ENCODE measurements around the gene GRPEL1.

DNA sequence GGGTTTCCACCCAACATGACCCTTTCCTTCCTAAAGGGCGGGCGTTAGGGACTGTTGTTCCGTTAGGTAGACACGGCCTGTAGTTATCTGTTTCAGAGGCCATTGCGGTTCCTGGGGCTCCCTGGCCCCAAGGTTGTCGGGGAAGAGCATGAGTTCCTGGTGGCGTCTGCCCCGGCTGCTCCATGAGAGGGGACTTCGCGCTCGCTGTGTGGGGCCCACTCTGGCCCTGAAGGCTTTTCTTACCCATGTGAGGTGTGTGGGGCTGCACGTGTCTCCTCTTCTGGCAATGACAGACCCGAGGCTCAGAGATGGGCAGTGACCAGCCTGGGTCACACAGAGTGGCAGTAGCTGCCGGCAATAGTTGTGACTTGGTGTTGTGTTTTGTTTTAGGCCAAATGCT, 15.6 kb downstream of the GRPEL1 start:
- TF ChIP-seq EZH2phosphoT487 (IDR thresholded peaks at IDR 0.05): no peak
- TF ChIP-seq, protein P1, sequence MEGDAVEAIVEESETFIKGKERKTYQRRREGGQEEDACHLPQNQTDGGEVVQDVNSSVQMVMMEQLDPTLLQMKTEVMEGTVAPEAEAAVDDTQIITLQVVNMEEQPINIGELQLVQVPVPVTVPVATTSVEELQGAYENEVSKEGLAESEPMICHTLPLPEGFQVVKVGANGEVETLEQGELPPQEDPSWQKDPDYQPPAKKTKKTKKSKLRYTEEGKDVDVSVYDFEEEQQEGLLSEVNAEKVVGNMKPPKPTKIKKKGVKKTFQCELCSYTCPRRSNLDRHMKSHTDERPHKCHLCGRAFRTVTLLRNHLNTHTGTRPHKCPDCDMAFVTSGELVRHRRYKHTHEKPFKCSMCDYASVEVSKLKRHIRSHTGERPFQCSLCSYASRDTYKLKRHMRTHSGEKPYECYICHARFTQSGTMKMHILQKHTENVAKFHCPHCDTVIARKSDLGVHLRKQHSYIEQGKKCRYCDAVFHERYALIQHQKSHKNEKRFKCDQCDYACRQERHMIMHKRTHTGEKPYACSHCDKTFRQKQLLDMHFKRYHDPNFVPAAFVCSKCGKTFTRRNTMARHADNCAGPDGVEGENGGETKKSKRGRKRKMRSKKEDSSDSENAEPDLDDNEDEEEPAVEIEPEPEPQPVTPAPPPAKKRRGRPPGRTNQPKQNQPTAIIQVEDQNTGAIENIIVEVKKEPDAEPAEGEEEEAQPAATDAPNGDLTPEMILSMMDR (IDR thresholded peaks at IDR 0.05): no peak
